ENCODE data around the gene SAP30. TPM values are rescaled to one million over a fixed set of nuclear protein-coding genes. Genes with fewer than 3 reads are reported as not detected.

Gene SAP30
- total RNA-seq, 1 donor from 2014 or later, result 13.0 TPM

DNA sequence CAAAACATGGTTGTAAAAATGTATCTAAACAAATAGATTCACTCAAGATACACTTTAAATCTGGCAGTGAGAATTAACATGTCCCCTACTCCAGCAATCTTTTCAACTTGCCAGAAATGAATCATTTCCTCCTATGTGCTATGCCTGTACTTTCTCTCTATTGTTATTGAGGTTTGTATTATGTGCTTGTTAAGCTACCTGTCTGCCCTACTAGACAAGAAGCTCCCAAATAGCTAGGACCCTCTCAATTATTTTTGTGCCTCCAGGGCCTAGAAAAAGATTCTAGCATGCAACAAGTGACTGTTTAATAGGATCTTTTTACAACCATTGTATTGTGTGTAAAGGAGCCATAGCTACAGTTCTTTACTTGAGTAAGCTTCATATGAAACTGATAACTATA is 3.5 kb upstream of the SAP30 start:
- peaks cover 22% of the 10 kb centered on the region for H3K4me1 ChIP-seq
- no peaks in the 10 kb centered on the region for H3K36me3 ChIP-seq
- H3K27ac ChIP-seq, result no peak overlapping the region
- DNase-seq (ENCODE audit: extremely low spot score in 2 of 2), result no peak
- H3K27me3 ChIP-seq, result no peaks in the 10 kb centered on the region
- H3K9me3 ChIP-seq, result no peaks in the 10 kb centered on the region
- intact Hi-C loops (cut with DNase I), result no loop called here
- H3K4me3 ChIP-seq, result no peak overlapping the region
- TF ChIP-seq POLR2A (IDR thresholded peaks at IDR 0.05) (no peak), POLR2AphosphoS5 (IDR thresholded peaks at IDR 0.05; ENCODE audit: insufficient read depth in 1 of 2, low read depth in 1 of 2) (no peak)
- TF ChIP-seq, protein P1, sequence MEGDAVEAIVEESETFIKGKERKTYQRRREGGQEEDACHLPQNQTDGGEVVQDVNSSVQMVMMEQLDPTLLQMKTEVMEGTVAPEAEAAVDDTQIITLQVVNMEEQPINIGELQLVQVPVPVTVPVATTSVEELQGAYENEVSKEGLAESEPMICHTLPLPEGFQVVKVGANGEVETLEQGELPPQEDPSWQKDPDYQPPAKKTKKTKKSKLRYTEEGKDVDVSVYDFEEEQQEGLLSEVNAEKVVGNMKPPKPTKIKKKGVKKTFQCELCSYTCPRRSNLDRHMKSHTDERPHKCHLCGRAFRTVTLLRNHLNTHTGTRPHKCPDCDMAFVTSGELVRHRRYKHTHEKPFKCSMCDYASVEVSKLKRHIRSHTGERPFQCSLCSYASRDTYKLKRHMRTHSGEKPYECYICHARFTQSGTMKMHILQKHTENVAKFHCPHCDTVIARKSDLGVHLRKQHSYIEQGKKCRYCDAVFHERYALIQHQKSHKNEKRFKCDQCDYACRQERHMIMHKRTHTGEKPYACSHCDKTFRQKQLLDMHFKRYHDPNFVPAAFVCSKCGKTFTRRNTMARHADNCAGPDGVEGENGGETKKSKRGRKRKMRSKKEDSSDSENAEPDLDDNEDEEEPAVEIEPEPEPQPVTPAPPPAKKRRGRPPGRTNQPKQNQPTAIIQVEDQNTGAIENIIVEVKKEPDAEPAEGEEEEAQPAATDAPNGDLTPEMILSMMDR (IDR thresholded peaks at IDR 0.05), result no peak

DNA sequence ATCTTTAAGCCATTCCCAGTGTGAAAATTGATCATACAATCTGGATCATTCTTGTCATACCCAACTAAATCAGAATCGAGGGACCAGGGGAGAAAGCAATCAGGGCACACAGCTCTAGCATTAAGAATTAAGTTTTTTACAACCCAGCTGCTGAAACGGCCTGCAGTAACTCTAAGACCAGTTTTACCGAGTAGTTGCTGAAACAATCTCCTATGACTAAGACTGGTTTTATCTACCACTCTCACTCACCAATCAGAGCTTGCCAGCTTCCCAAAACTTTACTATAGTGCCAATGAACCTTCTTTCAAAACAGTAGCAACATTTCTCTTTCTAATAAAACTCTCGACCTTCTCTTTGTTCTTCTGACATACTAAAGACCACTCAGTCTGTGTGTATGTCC is 2.8 kb upstream of the SAP30 start:
- H3K36me3 ChIP-seq, result no peaks in the 10 kb centered on the region
- no peak for DNase-seq (ENCODE audit: extremely low spot score in 2 of 2)
- no peaks in the 10 kb centered on the region for H3K27me3 ChIP-seq
- TF ChIP-seq POLR2A (IDR thresholded peaks at IDR 0.05) (no peak), POLR2AphosphoS5 (IDR thresholded peaks at IDR 0.05; ENCODE audit: insufficient read depth in 1 of 2, low read depth in 1 of 2) (no peak)
- TF ChIP-seq, protein P1 (IDR thresholded peaks at IDR 0.05), result no peak
- no peak overlapping the region for H3K27ac ChIP-seq
- peaks cover 29% of the 10 kb centered on the region for H3K4me1 ChIP-seq
- no peaks in the 10 kb centered on the region for H3K9me3 ChIP-seq
- intact Hi-C loops (cut with DNase I), result loop anchor here (2.0 kb wide), 1 partner anchor 37 kb away; no protein-coding TSS in a partner anchor
- H3K4me3 ChIP-seq, result peak overlapping the region in 1 of 2 donors; percentile 29

DNA sequence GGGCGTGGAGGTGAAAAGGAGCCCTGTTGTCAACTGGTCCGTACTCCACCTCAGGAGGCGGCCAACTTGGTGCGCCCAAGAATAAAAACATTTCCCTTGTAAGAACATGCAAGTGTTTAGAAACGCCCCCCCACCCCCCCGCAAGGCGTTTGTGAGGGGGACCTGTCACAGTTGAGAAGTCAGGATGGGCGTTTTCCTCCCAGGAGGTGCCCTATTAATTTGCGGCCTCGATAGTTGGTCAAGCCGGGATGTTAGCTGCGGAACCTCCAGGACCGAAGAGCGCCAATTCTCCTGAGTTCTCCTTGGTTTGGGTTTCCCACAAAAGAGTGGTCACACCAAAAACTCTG is 651 bp upstream of the SAP30 start:
- TF ChIP-seq POLR2A (IDR thresholded peaks at IDR 0.05), result no peak
- TF ChIP-seq, protein P1 (IDR thresholded peaks at IDR 0.05), result no peak
- TF ChIP-seq POLR2AphosphoS5 (IDR thresholded peaks at IDR 0.05; ENCODE audit: insufficient read depth in 1 of 2, low read depth in 1 of 2), result no peak
- Histone ChIP-seq H3K4me1 (peaks cover 47% of the 10 kb centered on the region), H3K9me3 (no peaks in the 10 kb centered on the region), H3K27me3 (no peaks in the 10 kb centered on the region), H3K36me3 (no peaks in the 10 kb centered on the region), H3K4me3 (peak overlapping the region; percentile 62 to 89), H3K27ac (peak overlapping the region; percentile 99)
- intact Hi-C loops (cut with DNase I), result no loop called here
- peak in 1 of 2 donors; percentile 97 for DNase-seq (ENCODE audit: extremely low spot score in 2 of 2)

DNA sequence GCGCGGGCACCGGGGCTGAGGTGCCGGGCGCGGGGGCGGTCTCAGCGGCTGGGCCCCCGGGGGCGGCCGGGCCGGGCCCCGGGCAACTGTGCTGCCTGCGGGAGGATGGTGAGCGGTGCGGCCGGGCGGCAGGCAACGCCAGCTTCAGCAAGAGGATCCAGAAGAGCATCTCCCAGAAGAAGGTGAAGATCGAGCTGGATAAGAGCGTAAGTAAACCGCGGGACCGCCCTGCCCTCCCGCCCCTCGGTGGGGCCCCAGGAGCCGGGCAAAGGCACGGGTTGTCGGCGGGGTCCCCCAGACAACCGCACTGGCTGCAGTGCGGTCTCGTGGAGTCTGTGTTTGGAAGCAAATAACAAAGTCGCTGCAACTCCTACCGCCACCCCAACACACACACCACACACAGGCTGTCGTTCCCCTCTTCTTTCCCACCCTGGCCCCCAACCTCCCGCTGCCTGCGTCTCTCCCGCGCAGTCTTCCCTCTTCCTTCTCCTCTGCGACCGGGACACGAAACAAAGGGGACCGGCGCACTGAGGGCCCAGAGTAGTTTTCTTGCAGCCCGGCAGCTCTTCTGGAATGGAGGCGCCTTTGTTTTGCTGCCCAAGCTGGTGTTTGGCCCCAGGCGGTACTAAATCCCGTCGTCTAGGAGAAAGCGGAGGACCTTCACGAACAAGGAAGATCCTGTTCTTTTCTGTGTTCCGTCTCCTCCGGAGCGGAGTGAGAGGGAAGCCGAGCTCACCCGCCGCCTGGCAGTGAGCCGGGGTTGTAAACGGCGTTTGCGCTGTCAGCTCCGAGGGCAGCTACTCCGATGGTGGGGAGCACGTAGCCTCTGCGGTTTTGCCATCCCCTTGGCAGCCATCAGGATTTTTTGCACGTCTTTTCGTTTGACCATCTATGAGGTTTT is 788 bp downstream of the SAP30 start:
- peak in 1 of 2 donors; percentile 92 for DNase-seq (ENCODE audit: extremely low spot score in 2 of 2)
- Histone ChIP-seq H3K4me3 (peak overlapping the region; percentile 88 to 89), H3K9me3 (no peaks in the 10 kb centered on the region), H3K27ac (peak overlapping the region; percentile 99), H3K27me3 (no peaks in the 10 kb centered on the region), H3K36me3 (no peaks in the 10 kb centered on the region), H3K4me1 (peaks cover 47% of the 10 kb centered on the region)
- peak; percentile 61 to 69 for TF ChIP-seq POLR2AphosphoS5 (IDR thresholded peaks at IDR 0.05; ENCODE audit: insufficient read depth in 1 of 2, low read depth in 1 of 2)
- TF ChIP-seq, protein P1 (IDR thresholded peaks at IDR 0.05), result no peak
- TF ChIP-seq POLR2A (IDR thresholded peaks at IDR 0.05), result no peak
- intact Hi-C loops (cut with DNase I), result no loop called here

DNA sequence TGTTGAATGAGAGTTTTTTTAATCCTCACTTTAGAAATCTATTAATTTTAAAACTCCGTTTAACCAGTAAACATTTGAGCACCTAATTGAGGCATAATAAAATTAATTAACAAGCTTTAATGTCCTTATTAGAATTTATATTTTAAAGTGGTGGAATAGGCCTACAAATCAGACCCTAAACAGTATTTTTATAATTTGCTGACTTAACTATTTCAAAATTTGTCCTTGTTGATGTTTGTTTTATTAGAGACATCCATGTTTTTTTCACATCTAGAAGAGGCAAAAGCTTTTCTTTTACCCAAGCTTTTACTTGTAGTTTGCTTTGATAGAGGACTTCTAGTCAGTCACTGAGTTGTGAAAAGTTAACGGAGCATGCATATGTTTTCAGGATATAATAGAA is 3.8 kb downstream of the SAP30 start:
- intact Hi-C loops (cut with DNase I), result no loop called here
- Histone ChIP-seq H3K4me3 (no peak overlapping the region), H3K27me3 (no peaks in the 10 kb centered on the region), H3K27ac (no peak overlapping the region), H3K9me3 (no peaks in the 10 kb centered on the region), H3K36me3 (no peaks in the 10 kb centered on the region), H3K4me1 (peaks cover 25% of the 10 kb centered on the region)
- no peak for DNase-seq (ENCODE audit: extremely low spot score in 2 of 2)
- TF ChIP-seq POLR2A (IDR thresholded peaks at IDR 0.05) (no peak), POLR2AphosphoS5 (IDR thresholded peaks at IDR 0.05; ENCODE audit: insufficient read depth in 1 of 2, low read depth in 1 of 2) (no peak)
- TF ChIP-seq, protein P1 (IDR thresholded peaks at IDR 0.05), result no peak

All from vagina (tissue), 2 donors.